HepG2 (cell line): Measurements from ENCODE around the gene NPDC1. TPM values are rescaled to one million over a fixed set of nuclear protein-coding genes. Genes with fewer than 3 reads are reported as not detected.

Experiments used
- CC2D1A ChIP-seq: sonication (generic); formaldehyde crosslinking; IDR thresholded peaks from 2 replicates; pipeline ENCODE4 v1.8.1; 2023; ENCODE audit warnings: mild to moderate bottlenecking, missing genetic modification reagents
- CCAR2 ChIP-seq: fragments of 200-400 bp; formaldehyde crosslinking; optimal IDR thresholded peaks from 2 replicates; pipeline ENCODE3; 2018; ENCODE audit warnings: low read depth, mild to moderate bottlenecking, low read length, moderate library complexity
- EHMT2 ChIP-seq: fragments of 200-600 bp; sonication (generic); IDR thresholded peaks from 2 replicates; pipeline ENCODE4 v1.7.0; 2017; ENCODE audit warnings: antibody characterized with exemption, low read depth, low read length, borderline replicate concordance
- ELF1 ChIP-seq: sonication (generic); formaldehyde crosslinking; IDR thresholded peaks from 2 replicates; pipeline ENCODE4 v1.4.0; 2020; ENCODE audit warnings: missing genetic modification reagents
- ETV6 ChIP-seq: sonication (generic); formaldehyde crosslinking; conservative IDR thresholded peaks from 2 replicates; pipeline ENCODE4 v1.4.0; 2020; ENCODE audit warnings: missing genetic modification reagents
- KDM5A ChIP-seq: fragments of 200-600 bp; sonication (generic); IDR thresholded peaks from 2 replicates; pipeline ENCODE4 v1.7.0; 2018; ENCODE audit warnings: antibody characterized with exemption, mild to moderate bottlenecking, low read length, borderline replicate concordance
- MEIS2 ChIP-seq: sonication (generic); formaldehyde crosslinking; IDR thresholded peaks from 2 replicates; pipeline ENCODE4 v1.9.0; 2021; ENCODE audit warnings: mild to moderate bottlenecking, missing genetic modification reagents
- MIXL1 ChIP-seq: IDR thresholded peaks from 2 replicates; pipeline ENCODE4 v1.6.1; 2016
- MTF1 ChIP-seq: sonication (generic); formaldehyde crosslinking; IDR thresholded peaks from 2 replicates; pipeline ENCODE4 v1.5.0; 2020; ENCODE audit warnings: missing genetic modification reagents
- MZF1 ChIP-seq: sonication (generic); formaldehyde crosslinking; IDR thresholded peaks from 2 replicates; pipeline ENCODE4 v1.8.1; 2023; ENCODE audit warnings: mild to moderate bottlenecking, missing genetic modification reagents, borderline replicate concordance
- PAWR ChIP-seq: sonication (generic); formaldehyde crosslinking; IDR thresholded peaks from 2 replicates; pipeline ENCODE4 v1.4.0; 2020; ENCODE audit warnings: missing genetic modification reagents, mild to moderate bottlenecking, borderline replicate concordance
- RCOR2 ChIP-seq: IDR thresholded peaks from 2 replicates; pipeline ENCODE4 v1.6.1; 2016; ENCODE audit warnings: missing biosample characterization, missing genetic modification reagents
- TCF7L2 ChIP-seq: IDR thresholded peaks from 2 replicates; pipeline ENCODE4 v1.6.1; 2011; ENCODE audit warnings: mild to moderate bottlenecking, low read depth, low read length, moderate library complexity
- TMF1 ChIP-seq: sonication (generic); formaldehyde crosslinking; IDR thresholded peaks from 2 replicates; pipeline ENCODE4 v1.8.1; 2022; ENCODE audit warnings: low read depth, missing genetic modification reagents
- ZC3H13 ChIP-seq: sonication (generic); formaldehyde crosslinking; IDR thresholded peaks from 2 replicates; pipeline ENCODE4 v1.8.1; 2023; ENCODE audit warnings: mild to moderate bottlenecking, missing genetic modification reagents, moderate library complexity
- ZMAT3 ChIP-seq: sonication (generic); formaldehyde crosslinking; conservative IDR thresholded peaks from 2 replicates; pipeline ENCODE4 v1.7.0; 2021; ENCODE audit warnings: missing genetic modification reagents
- ZNF143 ChIP-seq: sonication (generic); formaldehyde crosslinking; IDR thresholded peaks from 2 replicates; pipeline ENCODE4 v1.4.0; 2020; ENCODE audit warnings: missing genetic modification reagents
- ZNF224 ChIP-seq: sonication (generic); formaldehyde crosslinking; IDR thresholded peaks from 2 replicates; pipeline ENCODE4 v1.5.0; 2020; ENCODE audit warnings: mild to moderate bottlenecking, missing genetic modification reagents
- ZNF253 ChIP-seq: sonication (generic); formaldehyde crosslinking; IDR thresholded peaks from 2 replicates; pipeline ENCODE4 v1.8.0; 2022; ENCODE audit warnings: mild to moderate bottlenecking, missing genetic modification reagents, borderline replicate concordance
- ZNF430 ChIP-seq: sonication (generic); formaldehyde crosslinking; IDR thresholded peaks from 2 replicates; pipeline ENCODE4 v1.9.0; 2021; ENCODE audit warnings: mild to moderate bottlenecking, missing genetic modification reagents
- ZNF629 ChIP-seq: sonication (generic); formaldehyde crosslinking; conservative IDR thresholded peaks from 2 replicates; pipeline ENCODE4 v1.5.0; 2020; ENCODE audit warnings: missing genetic modification reagents
- ZNF713 ChIP-seq: sonication (generic); formaldehyde crosslinking; IDR thresholded peaks from 2 replicates; pipeline ENCODE4 v1.4.0; 2020; ENCODE audit warnings: mild to moderate bottlenecking, missing genetic modification reagents
- polyA plus RNA-seq, 8 experiments: library from polyadenylated mRNA; depleted of rRNA in 3 of 8; stranded (reverse) in 7 of 8; unstranded in 1 of 8; fragments of >200 nt; fragmentation: Illumina TruSeq in 4 of 8; extraction: Trizol in 4 of 8; gene quantifications; 2 replicates each; pipeline versions ENCODE4 v1.2.1 to v1.2.3, GENCODE V29; 2011 to 2016; ENCODE audit warnings: low read depth in 4 of 8, missing spikeins in 1 of 8, mixed read lengths in 1 of 8; ENCODE audit not compliant: insufficient read depth in 1 of 8
- total RNA-seq, 5 experiments: library from RNA; depleted of rRNA; stranded (reverse); fragments of >200 nt; fragmentation: Illumina TruSeq; extraction: Trizol; gene quantifications; 2 replicates each; pipeline ENCODE4 v1.2.3, GENCODE V29; 2016; ENCODE audit warnings: low read depth in 1 of 5
- TF ChIP-seq, protein P1 (sequence below): IDR thresholded peaks from 2 replicates; pipeline ENCODE4 v1.6.1; 2018; ENCODE audit warnings: missing genetic modification reagents
- TF ChIP-seq, protein P2 (sequence below): sonication (generic); formaldehyde crosslinking; IDR thresholded peaks from 2 replicates; pipeline ENCODE4 v1.4.0; 2020; ENCODE audit warnings: missing genetic modification reagents
- TF ChIP-seq, protein P3 (sequence below): sonication (generic); formaldehyde crosslinking; IDR thresholded peaks from 2 replicates; pipeline ENCODE4 v1.5.0; 2020; ENCODE audit warnings: mild to moderate bottlenecking, missing genetic modification reagents

NPDC1 gene
- total and polyA plus RNA-seq, 2 of the 13 experiments (the other 11 are each of a cell fraction or from before 2014, with no cell fraction given), result 0.84 to 5.4 TPM

DNA sequence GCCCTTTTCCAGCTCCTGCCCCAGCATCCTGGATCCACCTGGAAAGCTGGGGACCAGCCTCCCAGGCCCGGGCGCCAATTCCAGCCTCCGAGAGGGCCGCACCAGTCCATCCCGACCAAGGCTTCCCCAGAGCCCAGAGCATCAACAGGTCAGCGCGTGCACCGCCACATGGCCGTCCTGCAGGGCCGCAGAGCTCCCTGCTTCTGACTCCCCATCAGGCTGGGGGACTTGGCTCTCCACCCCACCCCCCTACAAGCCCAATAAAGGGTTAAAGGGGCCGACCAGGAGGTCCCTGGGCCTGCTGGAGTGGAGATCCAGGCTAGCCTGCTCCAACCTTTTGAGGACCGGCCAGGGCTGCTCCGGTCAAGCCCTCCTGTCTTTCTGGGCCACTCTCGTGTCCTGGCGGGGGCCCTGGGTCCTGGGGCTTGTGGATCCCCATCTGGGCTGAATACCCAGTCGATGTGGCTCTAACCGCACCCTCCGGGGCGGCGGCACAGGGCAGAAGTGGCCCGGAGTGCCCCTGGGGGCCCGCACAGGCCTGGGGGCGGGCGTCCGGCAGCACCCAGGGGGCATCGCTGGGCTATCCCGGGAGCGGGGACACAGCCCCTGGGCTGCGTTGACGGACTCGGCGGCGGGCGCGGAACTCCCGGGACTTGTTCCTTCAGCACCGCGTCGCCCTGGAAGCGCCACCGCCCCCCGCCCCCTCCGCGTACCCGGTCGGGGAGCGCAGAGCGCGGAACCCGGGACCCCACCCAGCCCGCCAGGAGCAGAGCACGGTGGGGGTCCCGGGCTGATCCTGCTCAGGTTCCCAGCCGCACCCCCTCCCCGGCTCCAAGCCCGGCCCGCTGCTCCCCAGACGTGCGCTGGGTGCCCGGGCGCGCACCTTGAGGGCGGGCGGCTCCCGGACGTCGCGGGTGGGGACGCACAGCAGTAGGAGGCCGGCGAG is 7.3 kb upstream of the NPDC1 start (continued):
- TF ChIP-seq PAWR (CRISPR knock-in tag) (no peak), ZNF143 (no peak), ZNF629 (no peak), ZNF430 (CRISPR knock-in tag) (0 out of 2 replicates have a peak, but pooled peaks have one; percentile 26), RCOR2 (CRISPR knock-in tag) (no peak), ELF1 (CRISPR knock-in tag) (no peak), MIXL1 (CRISPR knock-in tag) (no peak), ZNF253 (CRISPR knock-in tag) (no peak), ZNF224 (CRISPR knock-in tag) (no peak), MZF1 (no peak), ETV6 (no peak), ZNF713 (no peak), KDM5A (no peak), TCF7L2 (no peak), ZMAT3 (CRISPR knock-in tag) (0 out of 2 replicates have a peak, but pooled peaks have one; percentile 47), MTF1 (CRISPR knock-in tag) (no peak), TMF1 (CRISPR knock-in tag) (no peak), EHMT2 (no peak), CC2D1A (CRISPR knock-in tag) (no peak), MEIS2 (no peak), CCAR2 (no peak), ZC3H13 (CRISPR knock-in tag) (peak; percentile 29; the same call in 1 of the 2 replicates)
- TF ChIP-seq, protein P1, sequence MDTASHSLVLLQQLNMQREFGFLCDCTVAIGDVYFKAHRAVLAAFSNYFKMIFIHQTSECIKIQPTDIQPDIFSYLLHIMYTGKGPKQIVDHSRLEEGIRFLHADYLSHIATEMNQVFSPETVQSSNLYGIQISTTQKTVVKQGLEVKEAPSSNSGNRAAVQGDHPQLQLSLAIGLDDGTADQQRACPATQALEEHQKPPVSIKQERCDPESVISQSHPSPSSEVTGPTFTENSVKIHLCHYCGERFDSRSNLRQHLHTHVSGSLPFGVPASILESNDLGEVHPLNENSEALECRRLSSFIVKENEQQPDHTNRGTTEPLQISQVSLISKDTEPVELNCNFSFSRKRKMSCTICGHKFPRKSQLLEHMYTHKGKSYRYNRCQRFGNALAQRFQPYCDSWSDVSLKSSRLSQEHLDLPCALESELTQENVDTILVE (CRISPR knock-in tag), result no peak
- TF ChIP-seq, protein P2, sequence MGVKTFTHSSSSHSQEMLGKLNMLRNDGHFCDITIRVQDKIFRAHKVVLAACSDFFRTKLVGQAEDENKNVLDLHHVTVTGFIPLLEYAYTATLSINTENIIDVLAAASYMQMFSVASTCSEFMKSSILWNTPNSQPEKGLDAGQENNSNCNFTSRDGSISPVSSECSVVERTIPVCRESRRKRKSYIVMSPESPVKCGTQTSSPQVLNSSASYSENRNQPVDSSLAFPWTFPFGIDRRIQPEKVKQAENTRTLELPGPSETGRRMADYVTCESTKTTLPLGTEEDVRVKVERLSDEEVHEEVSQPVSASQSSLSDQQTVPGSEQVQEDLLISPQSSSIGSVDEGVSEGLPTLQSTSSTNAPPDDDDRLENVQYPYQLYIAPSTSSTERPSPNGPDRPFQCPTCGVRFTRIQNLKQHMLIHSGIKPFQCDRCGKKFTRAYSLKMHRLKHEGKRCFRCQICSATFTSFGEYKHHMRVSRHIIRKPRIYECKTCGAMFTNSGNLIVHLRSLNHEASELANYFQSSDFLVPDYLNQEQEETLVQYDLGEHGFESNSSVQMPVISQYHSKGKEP (CRISPR knock-in tag), result no peak
- TF ChIP-seq, protein P3, sequence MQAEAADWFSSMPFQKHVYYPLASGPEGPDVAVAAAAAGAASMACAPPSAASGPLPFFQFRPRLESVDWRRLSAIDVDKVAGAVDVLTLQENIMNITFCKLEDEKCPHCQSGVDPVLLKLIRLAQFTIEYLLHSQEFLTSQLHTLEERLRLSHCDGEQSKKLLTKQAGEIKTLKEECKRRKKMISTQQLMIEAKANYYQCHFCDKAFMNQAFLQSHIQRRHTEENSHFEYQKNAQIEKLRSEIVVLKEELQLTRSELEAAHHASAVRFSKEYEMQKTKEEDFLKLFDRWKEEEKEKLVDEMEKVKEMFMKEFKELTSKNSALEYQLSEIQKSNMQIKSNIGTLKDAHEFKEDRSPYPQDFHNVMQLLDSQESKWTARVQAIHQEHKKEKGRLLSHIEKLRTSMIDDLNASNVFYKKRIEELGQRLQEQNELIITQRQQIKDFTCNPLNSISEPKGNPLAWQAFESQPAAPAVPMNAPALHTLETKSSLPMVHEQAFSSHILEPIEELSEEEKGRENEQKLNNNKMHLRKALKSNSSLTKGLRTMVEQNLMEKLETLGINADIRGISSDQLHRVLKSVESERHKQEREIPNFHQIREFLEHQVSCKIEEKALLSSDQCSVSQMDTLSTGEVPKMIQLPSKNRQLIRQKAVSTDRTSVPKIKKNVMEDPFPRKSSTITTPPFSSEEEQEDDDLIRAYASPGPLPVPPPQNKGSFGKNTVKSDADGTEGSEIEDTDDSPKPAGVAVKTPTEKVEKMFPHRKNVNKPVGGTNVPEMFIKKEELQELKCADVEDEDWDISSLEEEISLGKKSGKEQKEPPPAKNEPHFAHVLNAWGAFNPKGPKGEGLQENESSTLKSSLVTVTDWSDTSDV, result no peak
